Measurements from ENCODE around the gene DNAJC15.
"Not testable (repeated sequence)": the region's sequence is repeated elsewhere in the genome, so short reads cannot be mapped to it uniquely, and the experiment has no call there.

The DNAJC15 gene

GRCh38 chr13:43045302-43045773 lies 22.0 kb downstream of the DNAJC15 start:
- DNase-seq (ENCODE audit: low spot score), result not testable (repeated sequence)

DNA sequence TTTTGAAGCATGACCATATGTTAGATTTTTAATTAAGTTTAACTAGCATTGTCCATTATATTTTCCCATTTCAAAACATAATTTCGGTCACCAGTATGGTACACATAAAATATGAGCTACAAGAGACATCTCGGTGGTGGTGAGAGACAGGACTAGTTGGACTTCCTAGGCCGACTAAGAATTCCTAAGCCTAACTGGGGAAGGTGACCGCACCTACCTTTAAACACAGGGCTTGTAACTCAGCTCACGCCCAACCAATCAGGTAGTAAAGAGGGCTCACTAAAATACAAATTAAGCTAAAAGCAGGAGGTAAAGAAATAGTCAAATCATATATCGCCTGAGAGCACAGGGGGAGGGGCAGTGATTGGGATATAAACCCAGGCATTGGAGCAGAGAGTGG lies 22.9 kb downstream of the DNAJC15 start:
- no peak for DNase-seq (ENCODE audit: low spot score)

DNA sequence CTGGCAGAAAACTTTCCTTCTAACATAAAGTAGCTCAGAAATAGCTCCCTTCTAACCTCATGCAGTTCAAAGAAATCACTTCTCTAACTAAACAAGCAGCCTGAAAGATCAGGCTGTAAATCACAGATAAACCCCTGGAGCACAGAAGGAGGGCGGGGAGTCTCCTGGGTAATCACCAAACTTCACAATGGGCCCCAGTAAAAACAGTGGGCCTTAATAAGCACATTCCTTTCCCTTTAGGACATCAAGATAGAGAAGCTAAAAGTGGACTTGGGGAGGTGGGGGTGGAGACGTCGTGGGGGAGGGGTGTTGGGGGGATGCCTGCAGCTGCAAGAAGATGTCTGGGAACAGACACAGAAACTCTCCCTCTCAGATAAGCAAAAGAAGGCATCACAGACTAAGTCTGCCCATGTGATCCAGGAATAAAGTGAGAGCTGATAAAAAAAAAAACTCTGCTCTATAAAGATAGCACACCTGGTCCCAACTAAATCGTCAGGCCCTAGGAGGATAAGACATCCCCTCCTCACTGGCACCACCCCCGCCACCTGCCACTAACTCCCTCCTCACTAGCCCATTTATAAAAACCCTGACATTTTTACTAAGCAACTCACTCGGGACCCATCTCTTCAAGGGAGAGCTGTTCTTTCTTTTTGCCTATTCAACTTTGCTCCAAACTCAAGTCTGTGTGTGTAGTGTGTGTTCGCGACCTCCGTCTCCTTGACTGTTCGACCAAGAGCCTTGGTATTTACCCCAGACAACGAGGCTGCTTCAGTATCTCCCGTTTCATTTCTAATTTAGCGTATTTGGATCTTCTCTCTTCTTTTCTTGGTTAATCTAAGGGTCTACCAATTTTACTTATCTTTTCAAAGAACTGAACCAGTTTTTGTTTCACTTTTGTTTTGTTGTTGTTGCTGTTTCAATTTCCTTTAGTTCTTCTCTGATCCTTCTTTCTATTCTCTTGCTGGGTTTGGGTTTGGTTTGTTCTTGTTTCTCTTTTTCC lies 31.7 kb downstream of the DNAJC15 start:
- DNase-seq (ENCODE audit: low spot score), result no peak

DNA sequence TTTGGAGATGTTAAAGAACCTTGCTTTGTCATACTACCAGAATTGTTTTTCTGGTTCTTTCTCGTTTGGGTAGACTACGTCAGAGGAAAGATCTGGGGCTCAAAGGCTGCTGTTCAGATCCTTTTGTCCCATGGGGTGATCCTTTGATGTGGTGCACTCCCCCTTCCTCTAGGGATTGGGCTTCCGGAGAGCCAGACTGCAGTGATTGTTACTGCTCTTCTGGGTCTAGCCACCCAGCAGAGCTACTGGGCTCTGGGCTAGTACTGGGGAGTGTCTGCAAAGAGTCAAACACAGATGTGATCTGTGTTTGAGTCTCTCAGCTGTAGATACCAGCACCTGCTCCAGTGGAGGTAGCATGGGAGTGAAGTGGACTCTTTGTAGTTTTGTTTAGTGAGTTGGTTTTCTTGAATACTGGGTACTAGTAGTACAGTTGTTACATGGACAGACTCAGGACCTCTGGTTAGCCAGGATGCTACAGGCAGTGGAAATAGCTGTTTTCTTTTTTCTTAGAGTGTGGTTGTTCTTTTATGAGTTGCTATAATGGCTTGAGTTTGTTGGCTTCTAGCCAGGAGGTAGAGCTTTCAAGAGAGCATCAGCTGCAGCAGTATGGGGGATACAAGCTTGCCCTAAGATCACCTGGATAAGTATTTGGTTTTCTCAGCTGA lies 34.4 kb downstream of the DNAJC15 start:
- DNase-seq (ENCODE audit: low spot score), result no peak

DNA sequence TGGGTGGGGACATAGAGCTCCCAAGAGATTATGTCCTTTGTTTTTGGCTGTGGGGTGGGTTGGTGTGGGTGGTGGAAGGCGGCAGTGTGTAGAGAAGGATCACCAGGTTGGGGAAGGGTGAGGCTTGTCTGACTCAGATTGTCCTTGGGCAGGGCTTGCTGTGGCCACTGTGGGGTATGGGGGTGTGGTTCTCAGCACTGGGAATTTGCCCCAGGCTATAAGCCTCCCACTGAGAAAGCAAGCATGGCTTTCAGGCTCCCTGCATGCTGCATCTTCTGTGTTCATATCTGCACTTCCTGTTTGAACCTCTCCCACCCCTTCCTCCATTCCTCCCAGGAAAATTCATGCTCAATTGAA lies 34.9 kb downstream of the DNAJC15 start:
- DNase-seq (ENCODE audit: low spot score), result no peak

DNA sequence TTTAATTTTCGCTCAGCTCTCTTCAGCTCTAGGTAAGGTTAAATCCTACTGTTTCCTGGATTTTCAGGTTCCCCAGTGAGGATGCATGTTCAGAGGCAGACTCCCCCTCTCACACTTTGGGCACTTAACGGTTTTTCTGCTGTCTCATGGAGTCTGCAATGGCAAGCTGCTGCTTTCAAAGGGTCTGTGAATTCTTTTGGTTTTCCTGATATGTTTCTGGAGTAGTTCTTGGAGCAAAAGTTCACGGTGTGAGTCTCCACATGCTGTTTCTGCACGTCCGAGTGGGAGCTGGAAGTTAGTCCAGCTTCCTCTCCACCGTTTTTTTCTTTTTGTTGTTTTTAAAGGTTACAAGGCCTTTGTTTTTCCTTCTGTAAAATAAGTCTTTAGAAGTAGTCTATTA lies 35.4 kb downstream of the DNAJC15 start:
- DNase-seq (ENCODE audit: low spot score), result no peak

DNA sequence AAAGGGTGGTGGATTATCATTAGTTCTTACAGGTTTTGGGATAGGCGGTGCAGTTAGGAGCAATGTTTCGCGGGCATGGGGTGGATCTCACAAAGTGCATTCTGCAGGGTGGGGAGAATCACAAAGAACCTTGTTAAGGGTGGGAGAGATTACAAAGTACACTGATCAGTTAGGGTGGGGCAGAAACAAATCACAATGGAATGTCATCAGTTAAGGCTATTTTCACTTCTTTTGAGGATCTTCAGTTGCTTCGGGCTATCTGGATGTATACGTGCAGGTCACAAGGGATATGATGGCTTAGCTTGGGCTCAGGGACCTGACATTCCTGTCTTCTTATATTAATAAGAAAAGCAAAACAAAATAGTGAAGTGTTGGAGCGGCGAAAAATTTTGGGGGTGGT lies 36.4 kb downstream of the DNAJC15 start:
- DNase-seq (ENCODE audit: low spot score), result not testable (repeated sequence)

- DNase-seq (ENCODE audit: low spot score), result not testable (repeated sequence)
Observed at GRCh38 chr13:43060806-43061205, 37.4 kb downstream of the DNAJC15 start.

- no peak for DNase-seq (ENCODE audit: low spot score)
Observed at GRCh38 chr13:43061496-43062280, 38.3 kb downstream of the DNAJC15 start.

- no peak for DNase-seq (ENCODE audit: low spot score)
Observed at GRCh38 chr13:43071824-43072223, 48.4 kb downstream of the DNAJC15 start.

DNA sequence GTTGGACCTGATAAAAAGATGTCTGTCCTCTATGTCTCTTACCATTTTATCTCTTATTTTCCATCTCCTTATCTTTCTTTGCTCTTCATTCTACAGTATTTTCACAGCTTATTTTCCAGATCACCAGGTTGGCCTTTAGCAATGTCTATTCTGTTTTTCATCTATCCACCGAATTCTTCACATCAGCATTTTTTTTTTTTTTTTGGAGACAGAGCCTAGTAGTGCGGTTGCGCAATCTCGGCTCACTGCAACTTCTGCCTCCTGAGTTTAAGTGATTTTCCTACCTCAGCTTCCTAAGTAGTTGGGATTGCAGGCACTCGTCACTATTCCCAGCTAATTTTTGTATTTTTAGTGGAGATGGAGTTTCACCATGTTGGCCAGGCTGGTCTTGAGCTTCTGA lies 49.0 kb downstream of the DNAJC15 start:
- no peak for DNase-seq (ENCODE audit: low spot score)

- no peak for DNase-seq (ENCODE audit: low spot score)
Observed at GRCh38 chr13:43074824-43075510, 51.6 kb downstream of the DNAJC15 start.

DNA sequence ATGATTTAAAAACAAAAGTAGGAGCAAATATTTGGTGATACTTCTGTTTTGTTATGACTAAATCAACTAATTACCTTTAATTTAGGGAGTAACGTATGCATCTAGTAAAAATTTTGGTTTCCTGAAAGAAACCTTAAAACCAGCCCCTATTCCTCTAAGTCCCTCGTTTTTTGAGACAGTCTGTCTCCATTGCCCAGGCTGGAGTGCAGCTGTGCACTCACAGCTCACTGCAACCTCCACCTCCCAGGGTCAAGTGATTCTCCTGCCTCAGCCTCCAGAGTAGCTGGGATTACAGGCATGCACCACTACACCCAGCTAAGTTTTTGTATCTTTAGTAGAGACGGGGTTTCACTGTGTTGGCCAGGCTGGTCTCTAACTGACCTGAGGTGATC lies 52.1 kb downstream of the DNAJC15 start:
- DNase-seq (ENCODE audit: low spot score), result not testable (repeated sequence)

DNA sequence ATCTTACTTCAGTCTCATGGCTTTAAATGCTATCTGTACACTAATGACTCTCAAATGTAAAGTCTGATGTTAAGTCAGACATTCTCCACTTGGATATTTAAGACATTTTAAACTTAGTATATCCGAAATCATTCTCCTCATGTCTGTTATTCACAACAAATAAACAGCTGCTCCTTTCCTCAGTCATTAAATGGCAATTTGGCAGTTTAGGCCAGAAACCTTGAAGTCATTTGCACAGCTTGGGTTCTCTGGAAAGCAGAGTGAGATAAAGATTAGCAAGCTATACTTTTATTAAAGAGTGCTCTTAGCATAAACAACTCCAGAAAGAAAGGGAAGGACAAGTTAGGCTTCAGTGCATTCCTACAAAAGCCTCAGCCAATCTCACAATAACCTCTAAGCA lies 53.7 kb downstream of the DNAJC15 start:
- DNase-seq (ENCODE audit: low spot score), result no peak

GRCh38 chr13:43077461-43077860 lies 54.1 kb downstream of the DNAJC15 start:
- DNase-seq (ENCODE audit: low spot score), result no peak

GRCh38 chr13:43077906-43078305 lies 54.5 kb downstream of the DNAJC15 start:
- no peak for DNase-seq (ENCODE audit: low spot score)

GRCh38 chr13:43078399-43078798 lies 55.0 kb downstream of the DNAJC15 start:
- DNase-seq (ENCODE audit: low spot score), result no peak

DNA sequence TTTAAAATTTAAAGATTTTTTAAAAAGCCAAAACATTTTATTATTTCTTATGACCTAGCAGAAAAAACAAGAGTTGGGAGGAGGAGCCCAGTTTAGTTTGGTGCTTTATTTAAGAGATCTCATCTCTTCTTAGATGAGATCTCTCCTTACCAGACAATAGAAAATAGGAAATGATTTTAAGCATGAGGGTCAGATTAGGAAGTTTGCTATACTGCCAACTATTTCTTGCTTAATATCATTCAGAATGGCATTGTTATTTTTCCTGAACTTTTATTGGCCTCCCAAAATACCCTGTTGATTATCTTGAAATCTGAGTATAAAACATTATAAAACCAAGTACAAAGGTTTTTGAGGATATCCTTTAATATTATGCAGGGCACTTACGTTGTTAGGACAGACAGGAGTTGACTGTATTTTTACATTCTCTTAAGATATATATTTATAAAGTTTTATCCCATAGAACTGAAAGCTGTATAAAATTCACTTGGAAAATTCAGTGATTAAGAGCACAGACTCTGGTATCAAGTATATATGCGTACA lies 56.1 kb downstream of the DNAJC15 start:
- DNase-seq (ENCODE audit: low spot score), result no peak

DNA sequence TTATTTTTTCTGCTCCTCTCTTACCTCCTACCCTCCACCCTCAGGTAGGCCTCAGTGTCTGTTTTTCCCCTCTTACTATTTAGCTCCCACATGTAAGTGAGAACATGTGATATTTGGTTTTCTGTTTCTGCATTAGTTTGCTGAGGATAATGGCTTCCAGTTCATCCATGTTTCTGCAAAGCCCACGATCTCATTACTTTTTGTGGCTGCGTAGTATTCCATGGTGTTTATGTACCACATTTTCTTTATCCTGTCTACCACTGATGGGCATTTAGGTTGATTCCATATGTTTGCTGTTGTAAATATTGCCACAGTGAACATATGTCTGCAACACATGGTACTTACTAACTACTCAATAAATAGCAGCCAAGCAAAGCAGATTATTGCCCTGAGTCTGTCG lies 56.8 kb downstream of the DNAJC15 start:
- DNase-seq (ENCODE audit: low spot score), result no peak

DNA sequence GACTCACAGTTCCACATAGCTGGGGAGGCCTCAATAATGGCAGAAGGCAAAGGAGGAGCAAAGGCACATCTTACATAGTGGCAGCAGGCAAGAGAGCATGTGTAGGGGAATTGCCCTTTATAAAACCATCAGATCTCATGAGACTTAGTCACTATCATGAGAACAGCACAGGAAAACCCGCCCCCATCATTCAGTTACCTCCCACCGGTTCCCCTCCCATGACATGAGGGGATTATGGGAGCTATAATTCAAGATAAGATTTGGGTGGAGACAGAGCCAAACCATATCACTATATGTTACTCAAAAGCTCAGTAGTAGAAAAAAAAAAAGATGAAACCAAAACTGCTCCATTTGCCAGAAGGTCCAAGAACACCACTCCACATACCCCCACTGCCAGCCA lies 58.5 kb downstream of the DNAJC15 start:
- no peak for DNase-seq (ENCODE audit: low spot score)

DNA sequence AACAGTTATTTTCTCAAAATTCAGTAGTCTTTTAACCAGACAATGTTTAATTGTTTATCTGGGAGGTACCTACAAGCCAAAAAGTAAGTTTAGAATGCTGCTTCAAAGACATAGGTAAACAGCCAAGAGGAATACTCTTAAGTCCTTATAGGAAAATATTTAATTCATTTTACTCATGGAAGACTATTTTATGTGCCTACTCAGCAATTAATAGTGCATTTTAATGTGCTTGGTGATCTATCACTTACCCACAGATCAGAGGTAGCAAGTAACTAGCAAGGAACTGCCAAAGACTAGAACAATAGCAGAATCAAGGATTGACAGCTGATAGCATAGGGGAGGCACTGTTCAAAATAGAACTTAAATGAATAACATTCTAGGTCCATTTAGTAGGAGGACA lies 60.4 kb downstream of the DNAJC15 start:
- DNase-seq (ENCODE audit: low spot score), result no peak

- no peak for DNase-seq (ENCODE audit: low spot score)
Observed at GRCh38 chr13:43085545-43085944, 62.2 kb downstream of the DNAJC15 start.

Data from D341Med (cell line).